GM12878 (cell line): Measurements from ENCODE around the gene MCOLN2. TPM values are rescaled to one million over a fixed set of nuclear protein-coding genes. Genes with fewer than 3 reads are reported as not detected.

Experiments
- ATAC-seq: fragments of 200-7000 bp; cut with Tn5 transposase; 3 replicates; pipeline ENCODE4 v1.9.1; 2020; ENCODE audit warnings: mild to moderate bottlenecking, moderate library complexity
- BruUV-seq: library from RNA; stranded (reverse); fragments of 400-500 nt; replicated peaks from 2 replicates; lab custom pipeline; 2021; lab: Mats Ljungman, UMichigan
- CTCF ChIA-PET: fragments of 300-600 bp; sonication (Branson Sonifier 250); formaldehyde crosslinking; extraction: SDS; loops from one replicate; lab custom pipeline; 2021; ENCODE audit warnings: inconsistent platforms; lab: Yijun Ruan, JAX
- POLR2A ChIA-PET: fragments of 350-600 bp; formaldehyde crosslinking; extraction: SDS; loops from one replicate; lab custom pipeline; 2021; ENCODE audit warnings: inconsistent platforms; lab: Charles Lee
- RAD21 ChIA-PET: fragments of 300-600 bp; sonication (Branson Sonifier 250); formaldehyde crosslinking; loops from one replicate; lab custom pipeline; 2023; ENCODE audit warnings: antibody characterized with exemption; ENCODE audit not compliant: unreplicated experiment; lab: Charles Lee
- SMC1A ChIA-PET: fragments of 300-600 bp; sonication (Branson Sonifier 250); formaldehyde crosslinking; loops from one replicate; lab custom pipeline; 2023; ENCODE audit not compliant: unreplicated experiment, uncharacterized antibody; lab: Charles Lee
- DNase-seq: peaks from one replicate; pipeline ENCODE4 v3.0.0-alpha.2; 2011; ENCODE audit warnings: low read depth, low spot score
- FAIRE-seq: peaks from 3 replicates; lab custom pipeline; 2011; peaks lifted over from hg19 to GRCh38; lab: Jason Lieb, UNC
- H2AFZ ChIP-seq: 2 replicates; pipeline ENCODE4 v1.6.0; 2011; ENCODE audit warnings: low read depth, low read length, control low read depth; ENCODE audit not compliant: control insufficient read depth
- H3K27ac ChIP-seq: 2 replicates; pipeline ENCODE4 v1.5.1; 2011; ENCODE audit warnings: control low read depth; ENCODE audit not compliant: control insufficient read depth, insufficient read depth
- H3K27me3 ChIP-seq, 2 experiments: replicated peaks in 1 of 2; 2 replicates each; pipeline versions ENCODE4 v1.6.0 to v1.6.1; 2011; ENCODE audit warnings: low read length in 1 of 2; ENCODE audit not compliant: control insufficient read depth in 2 of 2, insufficient read depth in 2 of 2
- H3K36me3 ChIP-seq, 2 experiments: 2 replicates each; pipeline ENCODE4 v1.5.1; 2011; ENCODE audit warnings: low read length in 1 of 2; ENCODE audit not compliant: control insufficient read depth in 2 of 2, insufficient read depth in 2 of 2
- H3K4me1 ChIP-seq: 2 replicates; pipeline ENCODE4 v1.6.1; 2011; ENCODE audit warnings: mild to moderate bottlenecking, low read length, moderate library complexity, mixed read lengths; ENCODE audit not compliant: control insufficient read depth, insufficient read depth
- H3K4me2 ChIP-seq: 2 replicates; pipeline ENCODE4 v1.6.0; 2011; ENCODE audit warnings: control low read depth; ENCODE audit not compliant: control insufficient read depth, insufficient read depth
- H3K4me3 ChIP-seq: fragments of 200-600 bp; sonication (generic); 2 replicates; pipeline ENCODE4 v1.5.1; 2016
- H3K79me2 ChIP-seq: 2 replicates; pipeline ENCODE4 v1.6.0; 2011; ENCODE audit warnings: low read length; ENCODE audit not compliant: control insufficient read depth, insufficient read depth
- H3K9ac ChIP-seq: 2 replicates; pipeline ENCODE4 v1.8.0; 2011; ENCODE audit warnings: low read length, control low read depth, mixed read lengths; ENCODE audit not compliant: control insufficient read depth, insufficient read depth
- H3K9me3 ChIP-seq: replicated peaks from 3 replicates; pipeline ENCODE4 v1.5.1; 2011; ENCODE audit warnings: mild to moderate bottlenecking, low read length; ENCODE audit not compliant: control insufficient read depth, insufficient read depth
- H4K20me1 ChIP-seq: 2 replicates; pipeline ENCODE4 v1.6.0; 2011; ENCODE audit not compliant: control insufficient read depth, insufficient read depth
- E2F8 ChIP-seq: fragments of 450-650 bp; IDR thresholded peaks from 2 replicates; pipeline ENCODE4 v1.6.1; 2018; ENCODE audit warnings: mild to moderate bottlenecking, low read depth, moderate library complexity; ENCODE audit not compliant: partially characterized antibody
- EP300 ChIP-seq, 2 experiments: fragments of 150-350 bp in 1 of 2; IDR thresholded peaks; 2 replicates each; pipeline ENCODE4 v1.6.1; 2011 to 2012; ENCODE audit warnings: low read depth in 2 of 2, low read length in 2 of 2, borderline replicate concordance in 1 of 2, improper control_type of control experiment in 1 of 2, inconsistent platforms in 1 of 2; ENCODE audit not compliant: control insufficient read depth in 1 of 2
- FOXM1 ChIP-seq: IDR thresholded peaks from 2 replicates; pipeline ENCODE4 v1.6.1; 2012; ENCODE audit warnings: low read depth, mild to moderate bottlenecking, inconsistent platforms, low read length, moderate library complexity
- GABPA ChIP-seq: IDR thresholded peaks from 2 replicates; pipeline ENCODE4 v1.6.1; 2014; ENCODE audit warnings: antibody characterized with exemption, low read depth, mild to moderate bottlenecking, inconsistent platforms
- HCFC1 ChIP-seq: fragments of 150-350 bp; IDR thresholded peaks from 2 replicates; pipeline ENCODE4 v1.6.1; 2014; ENCODE audit warnings: low read length
- IRF4 ChIP-seq: IDR thresholded peaks from 2 replicates; pipeline ENCODE4 v1.6.1; 2011; ENCODE audit warnings: low read depth, low read length
- IRF5 ChIP-seq: fragments of 450-650 bp; IDR thresholded peaks from 2 replicates; pipeline ENCODE4 v1.6.1; 2017; ENCODE audit warnings: borderline replicate concordance
- JUNB ChIP-seq: IDR thresholded peaks from 2 replicates; pipeline ENCODE4 v1.6.1; 2016; ENCODE audit warnings: antibody characterized with exemption, mild to moderate bottlenecking
- KLF5 ChIP-seq: fragments of 450-650 bp; IDR thresholded peaks from 2 replicates; pipeline ENCODE4 v1.6.1; 2014; ENCODE audit warnings: mild to moderate bottlenecking; ENCODE audit not compliant: partially characterized antibody
- LARP7 ChIP-seq: fragments of 450-650 bp; IDR thresholded peaks from 2 replicates; pipeline ENCODE4 v1.6.1; 2017; ENCODE audit warnings: mild to moderate bottlenecking
- MEF2B ChIP-seq: fragments of 450-650 bp; IDR thresholded peaks from 2 replicates; pipeline ENCODE4 v1.6.1; 2018; ENCODE audit warnings: mild to moderate bottlenecking, moderate library complexity; ENCODE audit not compliant: partially characterized antibody, poor library complexity, severe bottlenecking
- MXI1 ChIP-seq: fragments of 150-350 bp; IDR thresholded peaks from 2 replicates; pipeline ENCODE4 v1.6.1; 2011; ENCODE audit warnings: low read depth, mild to moderate bottlenecking, inconsistent platforms, low read length, improper control_type of control experiment
- NBN ChIP-seq: fragments of 450-650 bp; IDR thresholded peaks from 2 replicates; pipeline ENCODE4 v1.6.1; 2016
- RB1 ChIP-seq: fragments of 450-650 bp; formaldehyde crosslinking; IDR thresholded peaks from 2 replicates; pipeline ENCODE4 v1.6.1; 2017; ENCODE audit warnings: mild to moderate bottlenecking, borderline replicate concordance
- RELA ChIP-seq: fragments of 450-650 bp; IDR thresholded peaks from 2 replicates; pipeline ENCODE4 v1.8.0; 2014; ENCODE audit warnings: borderline replicate concordance; ENCODE audit not compliant: partially characterized antibody
- ZNF207 ChIP-seq: fragments of 450-650 bp; IDR thresholded peaks from 2 replicates; pipeline ENCODE4 v1.6.1; 2014; ENCODE audit warnings: antibody characterized with exemption, mild to moderate bottlenecking, borderline replicate concordance
- ZNF217 ChIP-seq: fragments of 450-650 bp; IDR thresholded peaks from 2 replicates; pipeline ENCODE4 v1.6.1; 2017; ENCODE audit warnings: antibody characterized with exemption, mild to moderate bottlenecking
- WGBS: methylation state at CpG from one replicate; pipeline ENCODE4 v1.1.6; 2016; ENCODE audit warnings: low lambda C conversion rate; ENCODE audit not compliant: insufficient replicate concordance, insufficient coverage; ENCODE audit errors: missing lambda C conversion rate; 5-methylcytosine and 5-hydroxymethylcytosine counted together
- in situ Hi-C: fragments of 300-500 bp; cut with MboI; formaldehyde crosslinking; loops from 9 replicates; pipeline ENCODE4 v1.14.3; 2018; ENCODE audit warnings: mixed read lengths
- intact Hi-C: fragments of 100-400 bp; cut with micrococcal nuclease; formaldehyde crosslinking; loops from one replicate; pipeline ENCODE4 v1.14.2; 2022; ENCODE audit not compliant: unreplicated experiment
- polyA plus RNA-seq, 11 experiments: library from polyadenylated mRNA; depleted of rRNA in 4 of 11; unstranded in 6 of 11; stranded (reverse) in 5 of 11; fragments of >200 nt; fragmentation: Nextera tagmentation in 4 of 11; fragmentation: Illumina TruSeq in 1 of 11; extraction: Ambion mirVana in 4 of 11; extraction: Trizol in 1 of 11; gene quantifications; 1 replicate in 1 of 11; 2 replicates in 10 of 11; pipeline versions ENCODE4 v1.2.1 to v1.2.3, GENCODE V29; 2011 to 2016; ENCODE audit warnings: inconsistent platforms in 2 of 11, missing spikeins in 2 of 11, low read depth in 1 of 11
- total RNA-seq, 4 experiments: library from RNA; depleted of rRNA in 3 of 4; stranded (reverse); fragments of >200 nt in 3 of 4; fragmentation: Illumina TruSeq in 1 of 4; extraction: Trizol in 1 of 4; gene quantifications; 2 replicates each; pipeline versions ENCODE4 v1.2.1 to v1.2.3, GENCODE V29; 2013 to 2021

Gene MCOLN2
- total and polyA plus RNA-seq, 10 of the 15 experiments (the other 5 are each of a cell fraction or from before 2014, with no cell fraction given): 25.9 to 233 (median 109) TPM

GRCh38 chr1:84944767-84945486, 52.0 kb downstream of the MCOLN2 start:
- ChIA-PET POLR2A (interaction anchor here (0.8 to 2.8 kb wide), 9 partner anchors 28 to 313 kb away, joined by 3 to 18 read pairs (median 4); no protein-coding TSS in a partner anchor), SMC1A (interaction anchor here (0.6 to 9.6 kb wide), 42 partner anchors 9 to 1444 kb away, joined by 3 to 214 read pairs (median 4); partner anchors contain the start of genes C1orf52, MCOLN2 and MCOLN3), CTCF (interaction anchor here (0.6 to 12.2 kb wide), 62 partner anchors 9 to 916 kb away, joined by 3 to 319 read pairs (median 5); partner anchors contain the start of genes BCL10, C1orf52, GNG5 and MCOLN2), RAD21 (interaction anchor here (0.7 to 9.1 kb wide), 41 partner anchors 9 to 352 kb away, joined by 3 to 209 read pairs (median 4); partner anchors contain the start of genes BCL10, C1orf52 and MCOLN2)
- no peak overlapping the region for H3K4me3 ChIP-seq
- peaks cover 20% of the 10 kb centered on the region for H3K4me1 ChIP-seq
- 6% methylated on average over 6 of the region's 6 CpGs for WGBS
- no peaks in the 10 kb centered on the region for H4K20me1 ChIP-seq
- H3K9me3 ChIP-seq: no peaks in the 10 kb centered on the region; the same call in 1 of the 3 replicates
- in situ Hi-C loops: loop anchor here (5.0 kb wide), 2 partner anchors 82 to 312 kb away; partner anchors contain the start of gene C1orf52
- intact Hi-C loops: loop anchor here (1.0 kb wide), 5 partner anchors 25 to 314 kb away; partner anchors contain the start of gene C1orf52
- H3K36me3 ChIP-seq: peaks cover 15 to 16% of the 10 kb centered on the region in 2 experiments; a peak in 3 of 4 replicates
- FAIRE-seq (no peak), ATAC-seq (peak; percentile 91), DNase-seq (peak; percentile 81)
- H3K27me3 ChIP-seq: no peaks in the 10 kb centered on the region
- peak overlapping the region; percentile 62 for H3K4me2 ChIP-seq
- H2AFZ ChIP-seq: peak overlapping the region; percentile 67; the same call in 1 of the 2 replicates
- peaks cover 9% of the 10 kb centered on the region for H3K79me2 ChIP-seq
- H3K9ac ChIP-seq: peak overlapping the region; percentile 35; the same call in 1 of the 2 replicates
- H3K27ac ChIP-seq: peak overlapping the region; percentile 67
- BruUV-seq: no TSS peak
- TF ChIP-seq ZNF217 (peak; percentile 53; the same call in 1 of the 2 replicates), ZNF207 (peak; percentile 56; the same call in 1 of the 2 replicates), IRF5 (no peak), MEF2B (peak; percentile 25), KLF5 (peak; percentile 17), IRF4 (no peak), JUNB (0 out of 2 replicates have a peak, but pooled peaks have one; percentile 30), FOXM1 (peak; percentile 84; the same call in 1 of the 2 replicates), E2F8 (no peak), EP300 (IDR thresholded peaks at IDR 0.05; ENCODE audit: borderline replicate concordance in 1 of 2, control insufficient read depth in 1 of 2, low read depth in 2 of 2, low read length in 2 of 2) (0 out of 4 replicates have a peak, but pooled peaks of 1 of the 2 experiments have one; percentile 3), NBN (peak; percentile 84), RELA (peak; percentile 87), LARP7 (no peak), GABPA (0 out of 2 replicates have a peak, but pooled peaks have one; percentile 35), MXI1 (peak; percentile 53; the same call in 1 of the 2 replicates), RB1 (peak; percentile 72; the same call in 1 of the 2 replicates), HCFC1 (peak; percentile 20; the same call in 1 of the 2 replicates)
